HL-60/S4 (cell line): ENCODE results near the gene TMEM250.

ENCODE experiments used
- in situ Hi-C: fragments of 300-500 bp; cut with MboI; formaldehyde crosslinking; loops from 2 replicates; pipeline ENCODE4 v1.14.3; 2022; ENCODE audit warnings: low sequenced_read_pairs

The TMEM250 gene

DNA sequence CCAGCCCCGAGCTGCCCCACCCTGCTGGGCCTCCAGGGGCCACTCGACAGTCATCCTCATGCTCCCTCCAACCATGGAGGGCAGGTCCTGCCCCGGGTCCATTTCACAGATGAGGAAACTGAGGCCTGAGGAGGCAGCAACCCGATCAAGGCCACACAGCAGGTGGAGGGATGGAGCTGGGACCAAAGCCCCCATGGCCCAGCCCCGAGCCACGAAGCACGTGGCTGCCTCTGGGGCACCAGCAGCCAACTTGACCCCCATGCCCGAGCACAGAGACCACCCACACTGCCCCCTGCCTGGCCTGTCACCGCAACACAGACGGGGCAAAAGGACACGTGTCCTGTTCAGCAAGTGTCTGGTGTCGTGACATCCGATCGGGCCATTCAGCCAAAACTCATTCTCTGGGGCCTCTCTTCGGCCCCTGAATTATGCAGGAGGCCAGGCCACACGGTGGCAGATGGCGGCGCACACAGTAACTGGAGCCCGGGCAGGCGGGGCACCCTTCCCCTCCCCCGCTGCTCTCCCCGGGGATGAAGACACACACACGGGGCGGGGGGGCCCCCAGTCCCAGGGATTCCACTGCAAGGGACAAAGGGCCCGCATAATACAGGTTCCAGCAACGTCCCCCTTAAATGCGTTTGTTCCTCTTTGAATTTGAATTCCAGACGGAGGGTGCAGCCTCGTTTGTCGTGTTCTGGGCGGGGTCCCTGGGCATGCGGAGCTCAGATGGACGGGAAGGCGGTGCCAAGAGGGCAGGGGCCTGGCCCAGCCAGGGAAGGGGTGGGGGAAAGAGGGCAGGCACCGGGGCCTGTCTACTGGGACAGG lies 29.4 kb upstream of the TMEM250 start:
- in situ Hi-C loops: no loop called here

DNA sequence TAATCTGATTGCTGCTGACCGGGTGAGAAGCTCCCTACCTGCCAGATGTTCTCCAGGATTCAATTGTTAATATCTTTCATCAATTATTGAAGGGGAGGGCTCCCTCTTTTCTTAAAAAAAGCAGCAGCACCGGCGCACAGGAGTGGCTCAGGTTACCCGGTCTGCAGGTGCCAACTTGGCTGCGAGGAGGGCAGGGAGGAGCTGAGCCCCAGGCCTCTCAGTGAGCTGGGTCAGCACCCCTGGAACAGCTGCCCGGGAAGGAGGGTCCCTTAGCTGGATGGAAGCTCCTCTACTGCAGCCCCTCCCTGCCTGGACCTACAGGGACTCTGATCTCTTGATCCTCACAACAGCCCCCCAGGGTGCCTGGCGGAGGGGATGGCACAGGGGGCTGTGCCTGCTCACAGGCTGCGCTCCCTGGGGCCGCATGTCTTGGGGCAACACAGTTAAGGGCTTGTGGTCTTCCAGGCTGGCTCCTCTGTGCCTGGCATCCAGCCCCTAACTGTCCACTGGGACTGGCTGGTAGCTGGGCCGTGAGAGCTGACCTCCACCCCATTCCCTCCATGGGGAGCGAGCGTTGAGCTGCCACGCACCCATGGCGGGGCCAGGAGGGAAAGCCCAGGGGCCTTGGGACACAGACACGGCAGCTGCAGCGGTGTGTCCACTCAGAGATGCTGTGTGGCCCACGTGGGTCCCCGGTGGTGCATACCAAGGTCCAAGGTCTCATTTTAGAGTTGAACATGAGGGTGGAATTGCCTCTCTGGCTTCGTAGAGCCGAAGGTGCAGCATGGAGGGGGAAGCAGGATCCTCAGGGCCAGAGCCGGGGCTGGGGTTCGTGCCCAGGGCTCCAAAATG lies 28.6 kb upstream of the TMEM250 start:
- in situ Hi-C loops: no loop called here

DNA sequence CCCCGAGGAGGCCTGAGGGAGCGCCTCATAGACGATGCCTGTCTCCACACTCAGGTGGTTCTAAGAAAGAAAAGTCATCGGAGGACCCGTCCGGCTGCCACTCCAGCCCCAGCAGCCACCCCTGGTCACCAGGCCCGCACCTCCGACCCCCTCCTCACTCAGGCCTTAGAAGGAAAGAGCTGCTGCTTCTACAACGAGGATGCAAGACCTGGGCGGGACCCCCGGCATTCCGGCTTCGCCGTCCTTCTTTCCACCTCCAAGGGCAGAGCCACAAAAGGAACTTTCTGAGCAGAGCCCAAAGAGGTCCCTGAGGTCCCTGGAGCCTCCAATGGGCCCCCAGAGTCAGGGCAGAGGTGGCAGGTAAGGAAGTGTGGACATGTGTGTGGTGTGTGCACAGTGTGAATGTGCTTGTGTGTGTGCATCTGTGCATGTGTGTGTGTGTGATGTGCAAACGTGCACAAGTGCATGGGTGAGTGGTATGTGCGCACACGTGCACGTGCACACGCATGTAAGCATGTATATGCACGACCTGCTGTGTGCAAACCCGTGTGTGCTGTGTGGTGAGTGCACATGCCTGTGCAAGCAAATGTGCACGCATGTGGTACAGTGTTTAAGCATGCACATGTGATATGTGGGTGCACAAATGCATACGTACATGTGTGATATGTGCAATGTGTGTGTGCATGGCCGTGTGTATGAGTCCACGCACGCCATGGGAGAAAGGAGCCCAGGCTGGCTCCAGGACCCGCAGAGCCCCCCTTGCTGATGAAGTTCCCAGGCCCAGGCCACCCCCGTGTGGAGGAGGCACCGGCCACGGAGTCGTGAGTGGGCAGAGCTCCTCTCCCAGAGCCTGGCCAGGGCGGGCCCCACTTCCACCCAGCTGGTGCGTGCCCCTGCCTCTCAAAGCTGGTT lies 27.7 kb upstream of the TMEM250 start:
- in situ Hi-C loops: no loop called here

DNA sequence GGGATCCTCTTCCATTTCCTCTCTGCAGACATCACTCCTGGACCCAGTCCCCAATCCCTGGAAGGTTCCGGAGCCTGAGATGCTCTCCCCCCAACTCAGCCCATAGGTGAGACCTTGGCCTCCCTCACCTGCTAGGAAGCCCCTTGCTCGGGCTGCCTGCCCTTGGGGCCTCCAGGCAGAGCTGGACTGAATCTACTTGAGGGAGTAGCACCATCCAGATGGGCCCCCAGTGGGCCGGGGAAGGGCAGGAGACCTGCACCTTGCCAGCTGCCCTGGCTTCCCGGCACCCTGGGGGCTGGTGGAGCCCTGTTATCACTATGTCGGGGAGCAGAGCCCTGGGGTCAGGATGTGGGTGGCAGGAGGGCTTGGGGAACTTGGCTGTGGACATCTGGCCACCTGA lies 26.9 kb upstream of the TMEM250 start:
- in situ Hi-C loops: no loop called here

DNA sequence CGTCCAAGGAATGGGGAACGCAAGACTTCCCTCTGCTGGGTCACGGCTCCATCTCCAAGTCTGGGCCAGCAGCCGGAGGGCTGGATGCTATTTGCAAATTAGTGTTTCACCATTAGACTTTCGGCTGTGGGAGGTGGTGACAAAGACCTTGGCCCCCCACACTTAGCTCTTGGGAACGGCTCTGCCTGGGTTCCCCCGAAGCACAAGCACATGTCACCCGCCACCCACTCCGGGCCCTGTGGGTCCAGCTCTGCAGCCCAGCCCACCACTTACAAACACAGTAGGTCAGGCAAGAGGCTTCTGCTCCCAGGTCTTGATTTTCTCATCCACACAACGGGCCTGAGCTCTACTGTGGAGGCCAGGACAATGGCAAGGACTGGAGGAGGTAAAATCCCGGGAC lies 25.8 kb upstream of the TMEM250 start:
- in situ Hi-C loops: no loop called here

DNA sequence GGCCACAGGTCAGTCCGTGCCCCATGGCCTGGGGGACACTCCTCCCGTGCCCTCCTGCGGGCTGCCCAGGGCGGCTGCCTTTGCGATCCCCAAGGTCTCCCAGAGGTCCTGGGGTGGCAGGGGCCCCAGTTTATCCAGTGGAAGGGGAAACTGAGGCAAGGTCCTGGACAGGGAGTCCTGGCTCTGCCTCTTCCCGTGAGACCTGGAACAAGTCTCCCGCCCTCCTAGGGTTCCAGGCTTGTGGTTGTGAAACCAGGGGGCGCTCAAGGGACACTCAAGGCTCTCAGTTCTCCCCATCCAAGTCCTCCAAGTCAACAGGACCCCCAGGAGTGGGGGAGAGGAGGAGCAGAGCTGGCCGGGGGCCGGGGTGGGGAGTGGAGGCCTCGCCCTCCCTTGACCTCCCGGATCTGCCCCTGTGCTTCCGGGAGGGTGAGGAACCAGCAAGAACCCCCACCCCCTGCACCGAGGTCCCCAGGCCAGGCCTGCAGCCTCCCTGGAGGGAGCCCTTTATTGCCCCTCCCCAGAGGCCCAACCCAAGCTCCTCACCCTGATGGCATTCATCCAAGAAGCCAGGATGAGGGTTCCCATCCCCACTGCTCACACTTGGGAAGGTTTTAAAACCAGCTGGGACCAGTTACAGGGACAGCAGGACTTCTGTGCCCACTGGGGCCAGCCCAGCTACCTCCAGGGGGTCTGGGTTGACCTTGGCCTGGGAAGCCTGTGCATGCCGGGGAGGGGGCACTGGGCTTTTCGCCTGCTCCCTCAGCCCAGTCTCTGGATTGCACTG lies 24.7 kb upstream of the TMEM250 start:
- in situ Hi-C loops: no loop called here

DNA sequence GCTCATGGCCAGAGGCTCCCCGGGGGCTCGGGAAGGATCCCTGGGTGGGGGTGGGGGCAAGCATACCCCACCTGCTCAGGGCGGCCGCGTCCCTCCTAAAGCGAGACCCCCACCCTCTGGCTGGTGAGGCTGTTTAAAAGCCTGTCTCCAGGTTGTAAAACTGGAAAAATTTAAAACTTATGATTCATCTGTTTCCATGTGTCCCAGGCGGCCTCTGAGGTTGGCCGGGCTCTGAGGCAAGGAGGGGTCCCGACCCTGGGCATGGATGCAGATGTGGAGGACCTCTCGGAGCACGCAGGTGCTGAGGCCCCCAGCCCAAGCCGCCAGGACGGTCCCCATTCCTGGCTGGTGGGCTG lies 24.2 kb upstream of the TMEM250 start:
- in situ Hi-C loops: no loop called here

DNA sequence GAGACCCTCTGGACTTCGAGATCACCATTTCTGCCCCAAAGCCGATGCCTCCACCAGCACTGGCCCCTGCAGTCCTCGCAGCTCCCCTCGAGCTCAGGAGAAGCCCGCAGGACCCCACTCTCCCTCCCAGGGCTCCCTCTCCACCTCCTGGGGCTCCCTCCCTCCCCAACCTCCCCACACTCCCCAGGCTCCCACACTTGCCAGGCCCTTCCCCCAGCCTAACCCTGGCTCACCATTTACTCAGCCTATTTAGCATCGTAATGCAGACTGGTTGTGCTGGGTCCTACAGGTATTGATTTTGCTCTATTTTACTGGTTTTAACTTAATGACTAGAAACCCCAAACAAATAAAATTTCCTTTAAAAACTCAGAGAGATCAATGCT lies 23.7 kb upstream of the TMEM250 start:
- in situ Hi-C loops: no loop called here

DNA sequence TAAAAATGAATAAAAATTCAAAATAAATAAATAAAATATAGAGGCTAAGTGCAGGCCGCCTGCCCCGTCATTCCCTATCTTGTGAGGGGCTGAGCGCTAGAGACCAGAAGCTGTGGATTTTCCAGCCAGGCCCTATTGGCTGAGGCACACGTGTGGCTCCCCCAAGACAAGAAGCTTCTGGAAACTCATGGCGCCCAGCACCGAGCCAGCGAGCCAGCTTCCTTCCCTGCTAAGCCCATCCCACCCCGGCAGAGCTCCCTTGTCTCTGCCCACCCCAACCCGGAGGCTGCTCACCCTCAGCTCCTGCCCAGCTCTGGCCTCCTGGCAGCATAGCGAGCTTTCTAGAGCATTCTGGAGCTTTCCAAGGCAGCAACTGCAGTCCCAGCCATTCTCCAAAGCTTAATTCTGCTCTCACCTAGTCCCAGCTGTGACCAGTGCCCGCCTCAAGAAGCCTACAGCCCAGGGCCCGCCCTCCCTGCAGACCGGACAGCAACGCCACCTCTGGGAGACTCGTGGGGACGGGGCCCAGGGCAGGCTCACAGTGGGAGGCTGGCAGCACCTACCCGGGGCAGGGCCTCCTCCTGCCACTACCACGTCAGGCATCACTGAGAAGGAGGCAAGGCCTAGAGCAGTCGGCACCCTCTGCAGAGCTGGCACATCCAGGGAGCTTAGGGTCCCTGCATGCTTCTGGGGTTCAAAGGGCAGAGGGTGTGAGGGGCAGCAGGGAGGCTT lies 23.2 kb upstream of the TMEM250 start:
- in situ Hi-C loops: no loop called here

DNA sequence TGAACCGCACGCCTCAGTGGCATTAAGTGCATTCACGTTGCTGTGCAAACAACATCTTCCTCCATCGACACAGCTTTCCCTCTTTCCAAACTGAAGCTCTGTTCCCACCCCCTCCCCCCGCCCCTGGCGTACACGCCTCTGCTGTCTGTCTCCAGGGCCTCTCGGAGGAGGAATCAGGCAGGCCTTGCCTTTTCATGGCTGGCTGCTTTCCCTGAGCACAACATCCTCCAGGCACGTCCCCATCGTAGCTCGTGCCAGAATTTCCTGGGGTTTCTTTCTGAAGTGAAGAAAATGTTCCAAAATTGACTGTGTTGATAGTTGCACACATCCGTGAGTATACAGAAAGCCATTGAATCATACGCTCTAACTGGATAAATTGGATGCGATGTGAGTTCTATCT lies 22.3 kb upstream of the TMEM250 start:
- in situ Hi-C loops: no loop called here

DNA sequence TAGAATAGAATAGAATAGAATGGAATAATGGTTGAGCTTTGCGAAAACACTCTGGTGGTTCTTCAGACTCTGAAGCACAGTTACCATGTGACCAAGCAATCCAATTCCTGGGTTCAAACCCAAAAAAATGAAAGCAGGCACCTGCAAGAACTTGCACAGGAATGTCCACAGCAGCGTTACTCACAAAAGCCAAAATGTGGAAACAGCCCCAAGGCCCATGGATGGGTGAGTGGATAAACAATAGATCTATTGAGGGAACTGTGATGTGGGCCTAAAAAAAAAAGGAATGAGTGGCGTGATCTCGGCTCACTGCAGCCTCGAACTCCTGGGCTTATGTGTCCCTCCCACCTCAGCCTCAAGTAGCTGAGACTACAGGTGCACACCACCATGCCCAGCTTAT lies 21.4 kb upstream of the TMEM250 start:
- in situ Hi-C loops: no loop called here

DNA sequence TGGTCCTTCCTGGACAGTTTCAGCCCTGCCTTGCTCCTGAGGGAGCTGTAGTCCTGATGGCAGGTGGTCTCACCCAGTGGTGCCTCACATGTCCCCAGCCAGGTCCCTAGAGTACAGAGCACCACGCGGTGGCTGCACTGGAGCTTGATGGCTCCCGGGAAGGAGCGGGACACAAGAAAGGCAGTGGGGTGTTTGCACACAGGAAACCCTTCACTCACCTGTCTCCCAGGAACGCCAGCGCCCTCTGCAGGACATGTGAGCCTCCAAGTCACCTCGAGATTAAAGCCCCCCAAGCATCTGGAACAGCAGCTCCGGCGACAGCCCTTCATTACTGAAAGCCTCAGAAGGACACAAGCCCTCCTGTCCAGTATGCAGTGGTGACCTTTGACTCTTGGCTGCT lies 19.9 kb upstream of the TMEM250 start:
- in situ Hi-C loops: no loop called here

DNA sequence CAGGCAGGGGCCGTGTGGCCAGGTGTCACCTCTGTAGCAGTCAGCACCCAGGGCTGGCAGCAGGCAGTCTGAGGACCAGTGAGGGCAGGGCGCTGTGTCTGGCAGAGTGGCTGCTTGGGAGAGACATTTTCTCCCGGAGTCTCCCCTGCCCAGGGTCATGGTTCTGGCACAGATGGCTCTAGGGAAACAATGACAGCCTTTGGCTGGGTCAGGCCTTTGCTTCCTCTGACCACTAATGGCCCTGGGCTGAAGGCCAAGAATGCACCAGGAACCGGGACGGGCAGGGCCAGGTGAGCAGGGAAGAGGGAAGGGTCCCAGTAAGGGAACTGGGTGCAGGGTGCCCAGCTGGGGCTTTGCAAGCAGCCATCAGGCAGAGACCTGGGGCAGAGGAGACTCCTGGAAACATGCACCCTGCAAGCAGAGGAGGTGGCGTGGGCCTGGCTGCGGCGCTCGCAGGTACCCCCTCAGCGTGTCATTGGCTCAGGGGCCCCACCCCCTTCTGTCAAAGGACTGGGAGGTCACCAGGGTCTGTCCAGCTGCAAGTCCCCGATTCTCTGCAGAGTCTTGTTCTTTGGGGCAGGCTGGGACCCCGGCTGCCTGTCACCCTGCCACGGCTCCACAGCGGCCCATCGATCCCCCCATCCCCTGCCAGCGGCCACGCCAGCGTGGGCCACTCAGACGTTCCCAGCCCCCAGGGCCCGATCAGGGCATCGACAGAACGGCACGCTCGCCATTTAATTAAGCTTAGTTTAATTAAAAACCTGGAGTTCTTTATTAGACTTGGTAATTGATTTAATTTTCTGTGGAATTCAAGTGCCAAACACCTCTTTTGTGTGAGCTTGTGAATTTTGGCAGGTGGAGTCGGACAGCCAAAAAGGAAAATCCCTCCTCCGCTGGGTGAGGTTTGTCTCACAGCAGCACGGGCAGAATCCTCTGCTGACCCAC lies 18.9 kb upstream of the TMEM250 start:
- in situ Hi-C loops: no loop called here

DNA sequence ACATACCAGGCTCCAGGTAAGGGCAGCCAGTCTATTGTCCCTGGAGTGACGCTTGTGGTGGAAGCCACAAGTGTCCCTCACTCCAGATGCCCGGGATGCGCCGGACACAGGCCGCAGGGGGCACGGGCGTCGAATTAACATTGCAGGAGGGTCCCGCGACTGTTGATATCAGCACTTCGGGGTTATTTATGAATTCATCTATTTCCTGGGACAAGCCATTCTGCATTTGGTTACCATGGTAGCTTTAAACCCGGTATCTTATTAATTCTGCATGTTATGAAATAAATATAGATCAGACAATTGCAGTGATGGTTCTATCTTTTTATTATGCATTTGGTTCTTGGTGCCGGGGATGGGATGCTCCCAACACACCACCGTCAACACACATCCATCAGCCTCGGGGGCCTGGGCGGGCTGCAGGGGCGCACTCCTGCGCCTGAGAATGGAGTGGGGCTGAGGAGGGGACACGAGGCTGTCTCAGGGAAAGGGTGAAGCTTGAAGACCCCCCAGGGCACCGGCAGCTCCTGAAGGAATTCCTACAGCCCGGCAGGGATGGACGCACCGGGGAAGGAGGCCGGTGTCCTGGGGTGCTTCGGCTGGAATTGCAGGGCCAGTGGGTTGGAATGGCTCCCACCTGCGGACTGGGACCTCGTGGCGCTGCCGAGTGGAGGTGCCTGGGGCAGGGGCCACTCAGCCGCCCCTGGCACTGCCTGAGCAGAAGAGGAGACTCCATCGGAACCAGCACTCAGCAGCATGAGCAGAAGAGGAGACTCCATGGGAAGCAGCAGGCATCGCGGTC lies 17.7 kb upstream of the TMEM250 start:
- in situ Hi-C loops: no loop called here

DNA sequence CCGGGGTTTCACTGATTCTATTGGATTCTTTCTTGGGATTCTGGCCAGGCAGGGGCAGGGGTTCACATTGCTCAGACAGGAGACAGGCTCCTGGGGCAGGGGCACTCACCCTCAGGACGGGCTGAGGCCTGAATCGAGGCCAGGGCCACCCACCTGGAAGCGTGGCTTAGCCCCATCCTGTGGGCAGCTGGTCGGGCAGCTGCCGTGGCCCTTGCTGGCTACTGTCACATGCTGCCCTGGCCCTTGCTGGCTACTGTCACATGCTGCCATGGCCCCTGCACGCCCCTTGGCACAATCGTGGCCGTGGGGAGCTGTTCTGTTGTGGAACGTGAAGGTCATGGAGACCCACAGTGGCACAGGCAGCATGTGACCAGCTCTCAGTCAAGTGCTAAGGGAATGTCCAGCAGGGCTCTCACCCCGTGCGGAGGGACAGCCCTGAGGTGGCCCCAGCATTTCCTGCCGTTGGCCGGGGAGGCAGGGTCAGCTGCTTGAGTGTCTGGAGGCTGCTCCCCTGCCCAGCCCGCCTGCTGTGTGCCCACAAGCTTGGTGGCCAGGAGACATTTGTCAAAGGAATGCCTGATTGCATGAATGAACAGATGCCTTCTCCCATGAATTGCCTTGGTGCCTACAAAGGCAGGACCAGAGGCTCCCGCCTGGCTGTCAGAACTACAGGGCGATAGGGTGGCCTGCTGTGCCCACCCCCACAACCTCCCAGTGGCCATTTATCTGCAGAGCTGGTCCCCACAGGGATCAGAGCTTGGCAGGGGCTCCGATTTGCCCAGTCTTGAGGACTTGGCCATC lies 16.9 kb upstream of the TMEM250 start:
- in situ Hi-C loops: no loop called here

DNA sequence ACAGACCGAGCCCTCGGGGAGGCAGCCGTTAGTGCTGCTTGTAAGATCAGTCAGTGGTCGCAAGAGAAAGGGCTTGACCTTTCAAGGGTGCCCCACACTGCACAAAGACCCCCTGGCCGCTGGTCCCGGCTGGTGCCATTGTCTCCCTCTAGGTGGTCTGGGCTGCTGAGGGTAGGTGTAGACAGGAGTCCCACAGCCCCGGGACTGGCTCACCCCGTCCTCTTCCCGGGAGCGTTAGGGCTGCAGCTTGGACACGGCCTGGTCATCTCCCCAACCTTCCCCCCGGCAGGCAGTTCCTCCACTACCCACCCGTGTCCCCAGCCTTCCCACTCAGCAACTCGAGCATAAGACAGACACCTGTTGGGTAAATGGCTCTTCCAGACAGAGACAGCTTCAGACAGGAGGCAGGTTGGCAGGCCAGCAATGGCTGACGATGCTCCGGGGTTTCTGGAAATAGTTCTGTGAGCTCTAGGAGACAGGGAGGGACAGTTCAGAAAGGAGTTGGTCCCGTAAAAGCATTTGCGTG lies 15.3 kb upstream of the TMEM250 start:
- in situ Hi-C loops: no loop called here
